ENCODE data around the gene PHC2.

GRCh38 chr1:33434363-33434750 lies 3.5 kb upstream of the PHC2 start:
- TF ChIP-seq CTCF (IDR thresholded peaks at IDR 0.05; ENCODE audit: poor library complexity): no peak
- TF ChIP-seq EZH2 (IDR thresholded peaks at IDR 0.05; ENCODE audit: borderline replicate concordance): no peak
- TF ChIP-seq EZH2phosphoT487 (IDR thresholded peaks at IDR 0.05; ENCODE audit: low read depth, severe bottlenecking, unreplicated experiment): no peak
